Ramos (cell line): ENCODE results near the gene UGCG.

ENCODE experiments used
- in situ Hi-C: fragments of 300-500 bp; cut with MboI; formaldehyde crosslinking; loops from one replicate; pipeline ENCODE4 v1.14.3; 2022; ENCODE audit warnings: low sequenced_read_pairs; ENCODE audit not compliant: unreplicated experiment

Gene UGCG

DNA sequence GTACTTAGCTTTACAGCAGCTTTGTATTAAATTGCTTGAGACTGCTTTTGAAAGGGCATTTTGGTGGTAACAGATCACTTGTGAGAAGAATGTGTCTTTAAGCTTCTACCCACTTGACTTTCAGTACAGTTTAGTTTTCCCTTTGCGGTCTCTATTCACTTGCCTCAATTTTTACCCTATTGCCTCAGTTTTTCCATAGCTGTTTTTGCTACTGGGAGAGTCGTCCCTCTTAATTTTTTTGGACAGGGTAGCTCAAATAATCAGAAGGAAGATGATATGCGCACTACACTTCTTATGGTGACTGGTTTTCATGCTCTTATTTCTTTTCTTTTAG lies 18.8 kb downstream of the UGCG start:
- in situ Hi-C loops = no loop called here

- in situ Hi-C loops = no loop called here
These were observed 19.6 kb downstream of the UGCG start for GRCh38 chr9:111916234-111916645.

DNA sequence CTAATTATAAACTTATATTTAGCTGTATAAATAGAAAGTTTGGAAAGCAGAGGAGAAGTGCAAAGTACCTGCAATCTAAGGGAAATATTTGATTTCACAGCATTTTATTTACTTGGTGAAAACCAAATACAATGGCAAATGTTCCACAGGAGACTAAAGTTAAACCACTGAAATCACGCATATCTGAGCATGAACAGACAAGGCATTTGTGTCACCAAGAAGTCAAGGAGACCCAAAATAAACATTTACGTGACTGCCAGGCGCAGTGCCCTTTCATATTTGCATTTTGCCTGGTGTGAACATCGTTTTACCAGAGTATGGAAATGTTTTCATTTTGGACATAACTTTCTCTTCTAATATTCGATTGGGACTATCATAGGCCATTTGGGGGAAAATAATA lies 20.6 kb downstream of the UGCG start:
- in situ Hi-C loops = no loop called here

DNA sequence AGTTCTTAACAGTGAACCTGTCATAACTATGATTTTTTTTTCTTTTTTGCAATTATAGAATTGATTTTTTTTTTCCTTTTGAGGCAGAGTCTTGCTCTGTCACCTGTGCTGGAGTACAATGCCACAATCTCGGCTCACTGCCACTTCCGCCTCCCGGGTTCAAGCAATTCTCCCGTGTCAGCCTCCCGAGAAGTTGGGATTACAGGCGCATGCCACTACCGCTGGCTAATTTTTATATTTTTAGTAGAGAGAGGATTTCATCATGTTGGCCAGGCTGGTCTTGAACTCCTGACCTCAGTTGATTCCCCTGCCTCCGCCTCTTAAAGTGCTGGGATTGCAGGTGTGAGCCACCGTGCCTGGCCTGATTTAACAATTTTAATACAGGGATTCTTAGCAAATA lies 21.4 kb downstream of the UGCG start:
- in situ Hi-C loops = no loop called here

GRCh38 chr9:111919875-111920274 lies 23.3 kb downstream of the UGCG start:
- in situ Hi-C loops = no loop called here

- in situ Hi-C loops = no loop called here
These were observed 23.9 kb downstream of the UGCG start for GRCh38 chr9:111920531-111920930.

GRCh38 chr9:111922324-111923013 lies 25.9 kb downstream of the UGCG start:
- in situ Hi-C loops = no loop called here

- in situ Hi-C loops = no loop called here
These were observed 27.7 kb downstream of the UGCG start for GRCh38 chr9:111924281-111924680.

- in situ Hi-C loops = no loop called here
These were observed 28.6 kb downstream of the UGCG start for GRCh38 chr9:111925017-111925770.

GRCh38 chr9:111925784-111926183 lies 29.2 kb downstream of the UGCG start:
- in situ Hi-C loops = no loop called here

DNA sequence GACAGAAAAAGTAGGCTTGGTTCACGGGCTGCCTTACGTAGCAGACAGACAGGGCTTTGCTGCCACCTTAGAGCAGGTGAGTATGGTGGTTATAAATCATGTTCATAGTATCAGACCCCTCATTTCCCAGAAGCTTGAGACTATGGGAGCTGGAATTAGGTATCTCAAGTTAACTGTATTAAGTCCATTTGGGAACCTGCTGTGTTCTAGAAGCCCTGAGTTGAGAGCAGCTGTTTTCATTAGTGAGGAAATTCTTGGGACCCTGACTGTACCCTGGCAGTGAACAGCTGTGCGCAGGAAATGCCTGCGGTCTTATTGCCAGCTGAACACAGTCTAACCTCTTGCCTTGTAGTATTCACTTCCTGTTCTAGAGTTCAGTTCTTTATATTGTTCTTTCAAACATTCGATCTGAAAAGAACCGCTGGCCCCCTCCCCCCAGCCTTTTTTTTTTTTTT lies 29.8 kb downstream of the UGCG start:
- in situ Hi-C loops = no loop called here

- in situ Hi-C loops = no loop called here
These were observed 31.7 kb downstream of the UGCG start for GRCh38 chr9:111928359-111928720.

GRCh38 chr9:111934747-111935146 lies 38.1 kb downstream of the UGCG start:
- in situ Hi-C loops = no loop called here

- in situ Hi-C loops = no loop called here
These were observed 39.8 kb downstream of the UGCG start for GRCh38 chr9:111936391-111936790.

DNA sequence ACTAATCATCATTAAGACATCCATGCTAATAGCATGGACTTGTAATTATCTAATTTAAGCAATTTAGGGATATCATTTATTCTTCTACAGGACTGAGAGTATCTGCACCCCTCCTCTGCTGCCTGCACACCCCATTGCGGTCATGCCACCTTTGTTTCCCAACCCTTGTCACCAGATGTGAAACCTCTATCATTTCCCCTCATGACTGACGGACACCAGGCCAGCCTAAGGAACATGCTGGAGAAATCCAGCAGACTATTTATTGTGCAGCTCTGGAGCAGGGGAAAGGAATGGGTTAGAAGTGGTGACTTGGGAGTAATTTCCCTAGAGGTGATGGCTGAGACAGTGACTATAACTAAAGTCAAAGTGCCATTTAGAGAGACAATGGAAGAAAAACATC lies 40.7 kb downstream of the UGCG start:
- in situ Hi-C loops = no loop called here

DNA sequence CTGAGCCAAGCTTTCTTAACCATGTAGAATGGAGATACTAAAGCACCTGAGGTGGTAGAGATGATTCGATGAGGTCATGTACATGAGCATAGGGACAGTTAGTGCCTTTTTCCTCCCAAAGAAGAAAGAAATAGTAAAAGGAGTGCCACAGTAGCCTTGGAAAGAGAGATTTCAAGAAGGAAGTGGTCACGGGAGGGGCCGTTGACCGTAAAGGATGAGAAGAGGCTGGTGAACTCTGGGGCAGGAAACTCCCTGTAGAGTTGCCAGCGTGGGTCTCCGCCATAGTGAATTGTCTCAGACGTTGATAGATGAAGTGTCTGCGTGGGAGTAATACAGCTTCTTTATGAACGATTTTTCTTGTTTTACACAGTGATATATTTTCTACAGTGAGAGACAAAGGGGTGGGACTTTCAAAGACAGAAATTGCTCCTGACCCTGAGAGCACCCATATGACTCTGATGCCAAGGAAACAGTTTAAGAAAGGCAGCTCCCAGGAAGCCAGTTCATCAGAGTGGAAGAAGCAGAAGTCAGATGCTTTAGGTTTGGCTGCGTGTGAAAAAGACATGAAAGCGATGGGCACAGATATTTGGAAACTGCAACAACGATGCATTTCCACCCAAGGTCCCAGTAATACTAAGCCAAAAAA lies 41.3 kb downstream of the UGCG start:
- in situ Hi-C loops = no loop called here

DNA sequence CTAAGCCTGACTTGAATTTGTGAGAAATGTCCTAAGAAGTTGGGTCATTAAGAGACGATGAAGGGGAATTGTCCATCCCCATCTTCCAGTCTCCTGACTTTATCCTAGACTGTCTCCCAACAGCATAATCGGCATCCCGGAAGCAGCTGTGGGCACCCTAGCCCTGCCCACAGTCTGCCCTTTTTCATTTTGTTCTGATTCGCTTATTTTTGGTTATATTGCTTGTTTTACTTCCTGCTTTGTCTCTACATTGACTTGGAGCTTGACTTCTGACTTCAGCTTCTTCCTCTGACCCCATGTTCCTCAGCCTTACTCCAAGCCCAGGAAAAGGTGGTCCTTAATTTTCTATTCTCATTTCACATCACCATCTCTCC lies 41.8 kb downstream of the UGCG start:
- in situ Hi-C loops = no loop called here

DNA sequence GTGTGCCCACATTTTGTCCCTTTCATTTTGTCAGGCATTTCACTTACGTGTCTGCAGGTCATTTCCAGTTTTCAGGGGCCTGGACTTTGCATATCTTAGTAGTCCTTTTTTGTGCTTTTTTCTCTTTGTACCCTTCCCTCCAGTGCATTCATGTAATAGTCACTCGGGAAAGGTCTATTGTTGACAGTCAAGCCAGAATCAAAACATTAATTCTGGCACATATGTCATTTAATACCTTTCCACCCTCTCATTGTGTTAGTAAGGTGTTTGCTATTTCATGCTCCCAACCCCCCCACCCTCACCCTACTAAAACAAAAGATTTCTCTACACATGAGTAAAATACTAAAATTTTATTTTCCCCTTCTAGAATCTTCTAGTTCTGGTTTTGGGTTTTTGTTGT lies 42.7 kb downstream of the UGCG start:
- in situ Hi-C loops = no loop called here

DNA sequence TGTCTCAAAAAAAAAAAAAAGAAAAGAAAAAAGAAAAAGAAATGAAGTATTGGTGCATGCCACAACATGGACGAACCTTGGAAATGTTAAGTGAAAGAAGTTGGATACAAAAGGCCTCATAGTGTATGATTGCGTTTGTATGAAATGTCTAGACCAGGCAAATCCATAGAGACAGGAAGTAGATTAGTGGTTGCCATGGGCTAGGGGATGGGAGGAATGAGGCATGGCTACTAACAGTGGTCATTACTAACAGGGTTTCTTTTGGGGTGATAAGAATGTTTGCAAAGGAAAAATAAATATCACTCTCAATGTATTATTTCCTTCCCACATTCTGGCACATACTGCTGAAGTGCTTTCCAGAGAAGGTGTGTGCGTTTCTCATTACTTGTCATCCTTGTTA lies 44.1 kb downstream of the UGCG start:
- in situ Hi-C loops = no loop called here

GRCh38 chr9:111943200-111943599 lies 46.6 kb downstream of the UGCG start:
- in situ Hi-C loops = no loop called here

DNA sequence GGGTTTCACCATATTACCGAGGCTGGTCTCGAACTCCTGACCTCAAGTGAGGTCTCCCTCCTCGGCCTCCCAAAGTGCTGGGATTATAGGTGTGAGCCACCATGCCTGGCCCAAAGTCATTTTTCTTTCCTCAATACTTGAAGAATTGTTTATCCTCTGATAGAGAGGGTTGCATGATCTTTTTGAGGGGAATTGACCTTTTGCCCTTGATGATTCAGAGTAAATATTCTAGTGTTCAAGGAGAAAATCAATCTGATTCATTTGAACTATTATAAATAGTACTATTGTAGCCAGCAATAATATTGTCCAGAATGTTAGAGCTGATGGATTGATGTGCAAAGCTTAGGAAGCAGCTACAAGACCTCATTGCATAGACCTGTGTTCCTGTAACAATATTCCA lies 47.1 kb downstream of the UGCG start:
- in situ Hi-C loops = no loop called here
